ENCODE data around the gene TCF7L1.
A peak's percentile ranks its signal among the peaks of the same experiment; 100 is the strongest.

The TCF7L1 gene

DNA sequence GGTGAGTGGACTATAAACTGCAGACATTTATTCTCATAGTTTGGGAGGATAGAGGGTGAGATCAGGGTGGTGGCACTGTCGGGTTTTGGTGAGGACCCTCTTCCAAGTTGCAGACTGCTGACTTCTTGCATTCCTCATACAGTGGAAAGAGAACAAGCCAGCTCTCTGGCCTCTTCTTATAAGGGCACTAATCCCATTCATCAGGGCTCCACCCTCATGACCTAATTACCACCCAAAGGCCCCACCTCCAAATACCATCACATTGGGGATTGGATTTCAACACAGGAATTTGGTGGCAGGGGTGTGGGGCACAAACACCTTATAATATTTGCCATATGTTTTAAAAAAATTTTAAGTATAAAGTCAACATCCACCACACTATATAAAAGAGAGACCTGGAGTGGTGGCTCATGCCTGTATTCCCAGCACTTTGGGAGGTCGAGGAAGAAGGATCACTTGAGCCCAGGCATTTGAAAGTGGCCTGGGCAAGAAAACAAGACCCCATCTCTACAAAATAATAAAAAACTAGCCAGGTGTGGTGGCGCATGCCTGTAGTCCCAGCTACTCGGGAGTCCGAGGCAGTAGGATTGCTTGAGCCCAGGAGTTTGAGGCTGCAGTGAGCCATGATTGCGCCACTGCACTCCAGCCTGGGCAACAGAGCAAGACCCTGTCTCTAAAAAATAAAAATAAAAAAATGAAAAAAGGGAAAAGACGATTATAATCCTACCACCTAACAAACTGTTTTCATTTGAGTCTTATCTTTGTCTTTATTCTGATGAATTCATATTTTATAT lies 44.0 kb downstream of the TCF7L1 start:
- DNase-seq (ENCODE audit: low read depth), result no peak
- H3K4me3 ChIP-seq (ENCODE audit: low read length), result no peak overlapping the region

DNA sequence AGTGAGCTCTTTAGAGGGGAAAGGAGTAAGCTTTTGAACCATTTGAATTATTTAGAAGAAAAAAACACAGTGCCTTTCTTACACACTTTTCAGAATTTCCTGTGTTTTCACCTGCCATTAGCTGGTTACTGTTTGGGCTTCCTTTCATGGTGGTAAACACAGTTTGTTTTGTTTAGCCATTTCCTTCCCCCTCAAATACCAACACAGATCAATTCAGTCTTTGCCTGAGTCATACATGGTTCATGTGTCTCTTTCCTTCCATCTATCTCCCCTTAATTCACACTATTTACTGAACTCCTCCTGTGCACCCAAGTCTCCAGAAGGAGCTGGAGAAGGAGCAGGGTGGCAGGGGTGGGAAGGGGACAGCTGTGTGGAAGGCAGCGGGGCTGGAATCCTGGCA lies 45.0 kb downstream of the TCF7L1 start:
- no peak overlapping the region for H3K4me3 ChIP-seq (ENCODE audit: low read length)
- DNase-seq (ENCODE audit: low read depth), result no peak
- TF ChIP-seq, protein P1, sequence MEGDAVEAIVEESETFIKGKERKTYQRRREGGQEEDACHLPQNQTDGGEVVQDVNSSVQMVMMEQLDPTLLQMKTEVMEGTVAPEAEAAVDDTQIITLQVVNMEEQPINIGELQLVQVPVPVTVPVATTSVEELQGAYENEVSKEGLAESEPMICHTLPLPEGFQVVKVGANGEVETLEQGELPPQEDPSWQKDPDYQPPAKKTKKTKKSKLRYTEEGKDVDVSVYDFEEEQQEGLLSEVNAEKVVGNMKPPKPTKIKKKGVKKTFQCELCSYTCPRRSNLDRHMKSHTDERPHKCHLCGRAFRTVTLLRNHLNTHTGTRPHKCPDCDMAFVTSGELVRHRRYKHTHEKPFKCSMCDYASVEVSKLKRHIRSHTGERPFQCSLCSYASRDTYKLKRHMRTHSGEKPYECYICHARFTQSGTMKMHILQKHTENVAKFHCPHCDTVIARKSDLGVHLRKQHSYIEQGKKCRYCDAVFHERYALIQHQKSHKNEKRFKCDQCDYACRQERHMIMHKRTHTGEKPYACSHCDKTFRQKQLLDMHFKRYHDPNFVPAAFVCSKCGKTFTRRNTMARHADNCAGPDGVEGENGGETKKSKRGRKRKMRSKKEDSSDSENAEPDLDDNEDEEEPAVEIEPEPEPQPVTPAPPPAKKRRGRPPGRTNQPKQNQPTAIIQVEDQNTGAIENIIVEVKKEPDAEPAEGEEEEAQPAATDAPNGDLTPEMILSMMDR (conservative IDR thresholded peaks at IDR 0.05; ENCODE audit: low read depth, low read length), result no peak

More for the DNA sequence above, 44.0 kb downstream of the TCF7L1 start:
- TF ChIP-seq, protein P1 (conservative IDR thresholded peaks at IDR 0.05; ENCODE audit: low read depth, low read length), result no peak

DNA sequence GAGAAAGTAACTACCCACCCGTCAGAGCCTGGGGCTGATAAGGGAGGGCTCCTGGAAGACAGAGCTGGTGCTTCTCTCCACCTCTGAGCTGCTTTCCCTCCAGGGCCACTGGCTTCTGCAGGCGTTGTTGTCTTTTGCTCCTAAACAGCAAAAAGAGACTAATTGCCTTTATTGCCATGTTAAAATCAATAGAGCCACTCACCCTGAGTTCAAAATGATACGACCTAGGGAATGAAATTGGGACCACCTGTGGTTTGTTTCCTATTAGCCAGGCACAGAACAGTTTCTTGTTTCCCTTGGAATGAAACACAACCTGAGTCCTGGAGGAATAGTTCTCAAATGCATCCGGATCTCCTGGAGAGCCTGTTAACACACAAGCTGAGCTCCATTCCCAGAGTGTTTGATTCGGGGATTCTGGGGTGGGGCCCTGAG lies 45.8 kb downstream of the TCF7L1 start:
- TF ChIP-seq, protein P1 (conservative IDR thresholded peaks at IDR 0.05; ENCODE audit: low read depth, low read length), result no peak

DNA sequence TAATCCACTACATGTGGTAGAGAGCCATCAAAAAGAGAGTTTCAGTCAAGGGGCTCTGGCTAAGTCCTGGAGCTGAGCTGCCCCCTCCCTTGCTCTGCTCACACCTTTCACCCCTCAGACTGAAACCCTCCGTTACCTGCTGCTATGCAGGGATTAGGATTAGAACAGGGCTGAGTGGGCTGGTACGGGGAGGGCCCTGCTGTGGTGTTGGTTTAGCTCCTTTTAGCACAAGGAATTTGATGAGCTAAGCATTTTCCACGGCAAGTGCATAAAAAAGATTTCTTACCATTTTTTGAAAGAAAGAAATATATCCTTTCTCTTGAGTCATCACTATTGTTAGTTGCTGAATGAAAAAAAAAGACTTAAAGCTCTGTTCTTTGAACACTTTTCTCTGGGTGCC lies 46.3 kb downstream of the TCF7L1 start:
- no peak overlapping the region for H3K4me3 ChIP-seq (ENCODE audit: low read length)
- DNase-seq (ENCODE audit: low read depth), result peak; percentile 82
- TF ChIP-seq, protein P1 (conservative IDR thresholded peaks at IDR 0.05; ENCODE audit: low read depth, low read length), result no peak

More for the DNA sequence above, 45.8 kb downstream of the TCF7L1 start:
- no peak for DNase-seq (ENCODE audit: low read depth)
- H3K4me3 ChIP-seq (ENCODE audit: low read length), result no peak overlapping the region

DNA sequence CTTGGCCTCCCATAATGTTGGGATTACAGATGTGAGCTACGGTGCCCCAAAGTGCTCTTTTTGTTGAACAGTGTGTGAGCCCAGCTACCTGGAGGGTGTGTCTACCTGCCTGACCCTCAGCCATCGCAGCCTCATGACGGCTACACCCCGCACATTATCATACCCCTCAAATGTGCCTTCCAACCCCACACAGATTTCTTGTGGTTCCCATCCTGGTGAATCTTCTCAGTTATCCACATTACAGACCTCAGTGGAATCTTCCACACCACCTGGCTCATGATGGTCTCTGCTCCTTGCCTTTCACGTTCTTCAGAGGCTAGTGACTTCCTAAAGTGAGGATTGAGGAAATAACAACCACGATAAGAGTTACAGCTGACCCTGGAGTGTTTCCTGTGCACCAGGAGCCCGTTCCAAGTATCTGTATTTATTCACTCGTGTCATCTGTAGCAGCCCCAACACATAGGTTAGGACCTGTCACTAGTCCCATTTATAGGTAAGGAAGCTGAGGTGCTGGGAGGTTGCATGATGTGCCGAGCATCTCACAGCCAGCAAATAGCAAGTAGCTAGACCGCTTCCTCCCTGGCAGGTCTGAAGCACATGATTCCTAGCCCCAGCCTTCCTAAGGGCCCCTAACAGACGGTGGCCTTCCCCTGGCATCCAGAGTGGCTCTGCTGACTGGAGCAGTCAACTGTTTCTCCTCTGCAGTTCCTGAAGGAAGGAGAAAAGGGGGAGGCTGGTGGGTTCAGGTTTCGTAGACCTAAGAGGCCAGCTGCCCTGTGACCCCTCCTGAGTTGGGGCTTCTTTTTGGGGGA lies 47.3 kb downstream of the TCF7L1 start:
- H3K4me3 ChIP-seq (ENCODE audit: low read length), result no peak overlapping the region
- DNase-seq (ENCODE audit: low read depth), result no peak
- TF ChIP-seq, protein P1 (conservative IDR thresholded peaks at IDR 0.05; ENCODE audit: low read depth, low read length), result no peak

DNA sequence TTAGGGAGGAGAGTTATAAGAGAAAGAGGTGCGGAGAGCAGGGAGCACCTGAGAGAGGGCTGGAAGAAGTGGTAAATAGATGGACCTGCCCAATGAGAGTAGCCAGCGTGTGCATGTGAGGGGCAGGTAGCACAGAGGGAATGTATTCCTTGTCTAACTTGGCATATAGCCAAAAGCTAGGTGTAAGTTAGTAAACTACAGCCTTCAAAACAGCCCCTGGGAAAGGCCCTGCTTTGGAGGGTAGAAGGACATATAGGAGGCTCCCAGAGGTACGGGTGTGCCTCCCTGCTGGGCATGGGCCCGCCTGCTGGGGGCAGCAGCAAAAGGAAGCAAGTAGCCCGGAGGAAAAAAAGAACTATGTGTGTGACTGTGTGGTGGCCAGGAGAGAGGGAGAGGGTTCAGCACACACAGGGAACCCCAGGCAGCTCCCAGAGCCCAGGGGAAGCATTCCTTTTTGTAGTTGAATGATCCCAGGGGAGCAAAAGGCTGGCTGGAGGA lies 48.0 kb downstream of the TCF7L1 start:
- H3K4me3 ChIP-seq (ENCODE audit: low read length), result no peak overlapping the region
- DNase-seq (ENCODE audit: low read depth), result no peak
- TF ChIP-seq, protein P1 (conservative IDR thresholded peaks at IDR 0.05; ENCODE audit: low read depth, low read length), result peak; percentile 48

Measured in retinal pigment epithelial cell (primary cell).